GM12865 (cell line): ENCODE results near the gene C19orf81.
"Not testable (repeated sequence)": the region's sequence is repeated elsewhere in the genome, so short reads cannot be mapped to it uniquely, and the experiment has no call there.

ENCODE experiments used
- DNase-seq: peaks from one replicate; pipeline ENCODE4 v3.0.0; 2010; ENCODE audit warnings: low read depth
- H3K4me3 ChIP-seq: 2 replicates; pipeline ENCODE4 v1.5.1; 2011; ENCODE audit warnings: mild to moderate bottlenecking, low read depth, low read length, control low read depth
- CTCF ChIP-seq: IDR thresholded peaks from 2 replicates; pipeline ENCODE4 v1.5.1; 2011; ENCODE audit warnings: low read length, control low read depth, low read depth, inconsistent platforms; ENCODE audit not compliant: insufficient read depth; ENCODE audit errors: missing control alignments

C19orf81 gene

GRCh38 chr19:50607388-50607787, 41.9 kb upstream of the C19orf81 start:
- TF ChIP-seq CTCF = no peak
- DNase-seq = no peak
- H3K4me3 ChIP-seq = no peak overlapping the region

- no peak overlapping the region for H3K4me3 ChIP-seq
These were observed 41.1 kb upstream of the C19orf81 start for GRCh38 chr19:50607874-50608785.

GRCh38 chr19:50612504-50613404, 36.5 kb upstream of the C19orf81 start:
- not testable (repeated sequence) for DNase-seq, H3K4me3 ChIP-seq

More at GRCh38 chr19:50607874-50608785, 41.1 kb upstream of the C19orf81 start:
- peak; percentile 75 for DNase-seq
- peak; percentile 22 for TF ChIP-seq CTCF

GRCh38 chr19:50618379-50618778, 30.9 kb upstream of the C19orf81 start:
- H3K4me3 ChIP-seq, DNase-seq: not testable (repeated sequence)

GRCh38 chr19:50619184-50619583, 30.1 kb upstream of the C19orf81 start:
- DNase-seq, H3K4me3 ChIP-seq: not testable (repeated sequence)

GRCh38 chr19:50620394-50620906, 28.8 kb upstream of the C19orf81 start:
- H3K4me3 ChIP-seq, DNase-seq: not testable (repeated sequence)

- no peak overlapping the region for H3K4me3 ChIP-seq
- TF ChIP-seq CTCF = no peak
- no peak for DNase-seq
These were observed 24.2 kb upstream of the C19orf81 start for GRCh38 chr19:50624949-50625600.

- no peak for TF ChIP-seq CTCF
- no peak for DNase-seq
- H3K4me3 ChIP-seq = no peak overlapping the region
These were observed 23.2 kb upstream of the C19orf81 start for GRCh38 chr19:50626011-50626410.
